IPS-11a (cell line): ENCODE results near the gene ZNF665.
A peak's percentile ranks its signal among the peaks of the same experiment; 100 is the strongest.
"Not testable (repeated sequence)": the region's sequence is repeated elsewhere in the genome, so short reads cannot be mapped to it uniquely, and the experiment has no call there.

ENCODE experiments used
- H3K4me3 ChIP-seq: one replicate; pipeline ENCODE4 v1.5.1; 2013; ENCODE audit warnings: low read depth, low read length, control low read depth

ZNF665 gene

GRCh38 chr19:53192771-53193534 is at the start of gene ZNF665:
Gene ZNF665, minus strand, starts transcription at chr19:53193358. Its CDS starts 10,460 bp downstream, at chr19:53182898.
- peak within 1 kb of the TSS; percentile 88 for H3K4me3 ChIP-seq

GRCh38 chr19:53237114-53237777 is 44.1 kb upstream of the ZNF665 start:
- H3K4me3 ChIP-seq, result no peak overlapping the region

- H3K4me3 ChIP-seq, result no peak overlapping the region
These were observed 31.4 kb upstream of the ZNF665 start for GRCh38 chr19:53224606-53225005.

DNA sequence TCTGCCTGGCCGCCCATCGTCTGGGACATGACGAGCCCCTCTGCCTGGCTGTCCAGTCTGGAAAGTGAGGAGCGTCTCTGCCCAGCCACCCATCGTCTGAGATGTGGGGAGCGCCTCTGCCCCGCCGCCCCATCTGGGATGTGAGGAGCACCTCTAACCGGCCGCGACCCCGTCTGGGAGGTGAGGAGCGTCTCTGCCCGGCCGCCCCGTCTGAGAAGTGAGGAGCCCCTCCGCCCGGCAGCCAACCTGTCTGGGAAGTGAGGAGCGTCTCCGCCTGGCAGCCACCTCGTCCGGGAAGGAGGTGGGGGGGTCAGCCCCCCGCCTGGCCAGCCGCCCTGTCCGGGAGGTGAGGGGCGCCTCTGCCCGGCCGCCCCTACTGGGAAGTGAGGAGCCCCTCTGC is 29.6 kb upstream of the ZNF665 start:
- not testable (repeated sequence) for H3K4me3 ChIP-seq

DNA sequence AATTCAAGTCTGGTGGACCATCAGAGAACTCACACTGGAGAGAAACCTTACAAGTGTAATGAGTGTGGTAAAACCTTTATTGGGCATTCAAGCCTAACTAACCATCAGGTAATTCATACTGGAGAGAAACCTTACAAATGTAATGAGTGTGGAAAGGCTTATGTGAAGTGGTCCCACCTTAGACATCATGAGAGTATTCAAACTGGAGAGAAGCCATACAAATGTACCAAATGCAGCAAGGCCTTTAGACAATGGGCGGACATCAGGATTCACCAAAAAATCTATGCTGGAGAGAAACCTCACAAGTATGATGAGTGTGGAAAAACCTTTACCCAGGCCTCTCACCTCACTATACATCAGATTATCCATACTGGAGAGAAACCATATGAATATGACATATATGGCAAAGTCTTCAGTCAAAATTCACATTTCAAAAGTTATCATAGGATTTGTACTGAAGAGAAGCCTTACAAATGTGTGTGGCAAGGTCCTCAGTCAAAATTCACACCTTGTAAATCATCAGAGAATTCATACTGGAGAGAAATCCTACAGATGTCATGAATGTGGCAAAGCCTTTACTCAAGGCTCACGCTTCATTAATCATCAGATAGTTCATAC is 19.7 kb upstream of the ZNF665 start:
- no peak overlapping the region for H3K4me3 ChIP-seq

DNA sequence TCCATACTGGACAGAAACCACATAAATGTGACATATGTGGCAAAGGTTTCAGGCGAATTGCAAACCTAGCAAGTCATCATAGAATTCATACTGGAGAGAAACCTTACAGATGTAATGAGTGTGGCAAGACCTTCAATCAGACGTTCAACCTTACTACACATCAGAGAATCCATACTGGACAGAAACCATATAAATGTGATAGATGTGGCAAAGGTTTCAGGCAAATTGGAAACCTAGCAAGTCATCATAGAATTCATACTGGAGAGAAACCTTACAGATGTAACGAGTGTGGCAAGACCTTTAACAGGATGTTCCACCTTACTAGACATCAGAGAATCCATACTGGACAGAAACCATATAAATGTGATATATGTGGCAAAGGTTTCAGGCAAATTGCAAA is 18.4 kb upstream of the ZNF665 start:
- not testable (repeated sequence) for H3K4me3 ChIP-seq

DNA sequence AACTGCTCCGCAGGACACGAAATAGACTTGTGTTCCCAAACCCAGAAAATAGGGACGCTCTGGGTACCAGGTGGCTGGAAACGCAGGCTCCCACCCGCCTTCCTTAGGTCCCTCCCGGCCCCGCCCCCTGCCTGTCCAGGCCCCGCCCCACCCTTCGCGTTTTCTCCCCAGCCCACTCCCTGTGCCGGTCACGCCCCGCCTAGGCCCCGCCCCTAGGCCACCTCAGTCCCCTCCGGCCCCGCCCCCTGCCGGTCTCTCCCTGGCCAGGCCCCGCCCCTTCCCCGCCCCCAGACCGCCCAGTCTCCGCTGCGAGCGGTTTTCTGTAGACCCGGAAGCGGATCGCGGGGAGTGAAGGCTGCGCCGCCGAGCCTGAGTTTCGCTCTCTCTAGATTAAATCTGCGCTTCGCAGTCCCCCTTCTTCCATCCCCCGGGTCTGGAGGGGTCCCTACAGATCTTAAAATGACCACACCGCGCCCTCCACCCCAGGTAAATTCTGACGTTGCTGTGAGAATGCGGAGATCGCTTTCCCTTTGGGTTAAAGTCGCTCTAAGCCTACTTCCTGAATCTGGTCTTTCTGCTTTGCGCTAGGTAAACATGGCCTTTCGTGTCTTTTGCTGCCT is 3.7 kb upstream of the ZNF665 start:
- H3K4me3 ChIP-seq, result peak overlapping the region; percentile 90

DNA sequence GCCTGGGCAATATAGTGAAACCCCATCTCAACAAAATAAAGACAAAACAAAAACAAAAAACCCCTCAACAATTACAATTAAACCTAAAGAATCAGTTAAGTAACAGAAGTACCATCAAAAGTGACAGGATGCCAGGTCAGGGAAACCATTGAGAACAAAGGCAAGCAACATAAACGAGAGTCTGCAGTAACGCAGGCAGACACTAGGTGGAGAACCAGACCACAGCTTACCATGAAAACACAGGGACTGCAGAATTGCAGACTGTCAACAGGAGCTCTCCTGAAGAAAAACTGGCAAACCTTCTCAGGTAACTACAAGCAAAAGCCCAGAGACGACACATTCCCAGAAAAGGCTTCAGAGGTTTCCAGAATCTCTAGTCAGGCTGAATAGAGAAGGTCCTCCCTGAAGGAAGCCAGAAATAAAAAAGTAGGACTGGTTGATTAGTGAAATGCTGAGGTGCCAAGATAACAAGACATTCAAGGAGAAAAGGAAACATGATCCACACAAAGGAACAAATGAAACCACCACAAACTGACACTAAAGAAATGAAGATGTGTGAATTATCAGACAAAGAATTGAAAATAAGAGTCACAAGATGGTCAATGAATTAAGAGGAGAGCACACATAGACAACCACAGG is 2.2 kb upstream of the ZNF665 start:
- no peak overlapping the region for H3K4me3 ChIP-seq

GRCh38 chr19:53193535-53194222 is 521 bp upstream of the ZNF665 start:
- H3K4me3 ChIP-seq, result no peak overlapping the region

- no peak overlapping the region for H3K4me3 ChIP-seq
These were observed 2.9 kb downstream of the ZNF665 start for GRCh38 chr19:53190253-53190652.

DNA sequence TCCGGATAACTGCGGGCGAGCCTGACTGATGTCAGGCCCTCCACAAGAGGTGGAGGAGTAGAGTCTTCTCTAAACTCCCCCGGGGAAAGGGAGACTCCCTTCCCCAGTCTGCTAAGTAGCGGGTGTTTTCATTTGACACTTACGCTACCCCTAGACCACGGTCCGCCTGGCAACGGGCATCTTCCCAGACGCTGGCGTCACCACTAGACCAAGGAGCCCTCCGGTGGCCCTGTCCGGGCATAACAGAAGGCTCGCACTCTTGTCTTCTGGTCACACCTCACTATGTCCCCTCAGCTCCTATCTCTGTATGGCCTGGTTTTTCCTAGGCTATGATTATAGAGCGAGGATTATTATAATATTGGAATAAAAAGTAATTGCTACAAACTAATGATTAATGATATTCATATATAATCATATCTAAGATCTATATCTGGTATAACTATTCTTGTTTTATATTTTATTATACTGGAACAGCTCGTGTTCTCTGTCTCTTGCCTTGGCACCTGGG is 3.4 kb downstream of the ZNF665 start:
- not testable (repeated sequence) for H3K4me3 ChIP-seq

DNA sequence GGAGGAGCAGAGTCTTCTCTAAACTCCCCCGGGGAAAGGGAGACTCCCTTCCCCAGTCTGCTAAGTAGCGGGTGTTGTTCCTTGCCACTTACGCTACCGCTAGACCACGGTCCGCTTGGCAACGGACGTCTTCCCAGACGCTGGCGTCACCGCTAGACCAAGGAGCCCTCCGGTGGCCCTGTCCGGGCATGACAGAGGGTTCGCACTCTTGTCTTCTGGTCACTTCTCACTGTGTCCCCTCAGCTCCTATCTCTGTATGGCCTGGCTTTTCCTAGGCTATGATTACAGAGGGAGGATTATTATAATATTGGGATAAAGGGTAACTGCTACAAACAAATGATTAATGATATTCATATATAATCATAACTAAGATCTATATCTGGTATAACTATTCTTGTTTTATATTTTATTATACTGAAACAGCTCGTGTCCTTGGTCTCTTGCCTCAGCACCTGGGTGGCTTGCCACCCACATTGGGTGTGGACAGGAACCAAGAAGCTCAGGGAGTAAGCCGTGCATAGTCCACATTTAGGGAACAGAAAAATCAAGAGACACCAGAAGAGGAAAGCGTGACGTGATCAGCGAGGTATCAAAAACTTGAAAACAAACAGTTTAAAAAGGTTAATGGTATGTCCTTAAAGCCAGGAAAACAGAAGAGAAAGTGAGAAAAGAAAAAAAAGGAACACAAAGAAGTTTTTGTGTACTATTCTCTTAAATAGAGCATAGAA is 7.8 kb downstream of the ZNF665 start:
- not testable (repeated sequence) for H3K4me3 ChIP-seq

DNA sequence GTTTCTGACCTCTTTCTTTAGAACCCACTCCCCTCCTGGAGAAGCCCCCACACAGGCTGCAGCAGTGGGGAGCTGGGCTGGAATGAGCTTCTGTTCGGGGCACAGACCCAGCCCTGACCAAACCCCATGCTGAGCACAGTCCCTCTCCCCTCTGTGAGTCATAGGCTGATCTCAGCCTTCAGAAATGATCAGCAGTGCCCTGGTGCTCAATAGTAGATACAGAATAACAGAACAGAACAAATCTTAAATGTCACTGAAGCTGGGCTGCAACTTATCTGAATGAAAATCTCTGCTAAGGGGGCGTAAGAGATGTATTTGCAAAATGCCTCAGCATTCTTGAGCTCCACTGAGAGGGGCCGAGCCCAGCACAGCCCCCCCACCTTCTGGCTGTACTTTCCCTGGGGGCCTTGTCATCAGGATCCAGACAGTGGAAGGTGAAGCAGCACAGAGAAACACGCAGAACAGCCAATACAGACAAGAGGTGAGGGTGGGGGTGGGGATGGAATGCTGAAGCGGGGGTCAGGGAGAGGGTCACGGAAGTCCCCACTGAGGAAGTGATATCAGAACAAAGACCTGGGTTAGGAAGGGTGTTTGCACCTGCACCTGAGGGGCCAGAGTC is 9.9 kb downstream of the ZNF665 start:
- H3K4me3 ChIP-seq, result no peak overlapping the region

GRCh38 chr19:53182202-53182601 is 11.0 kb downstream of the ZNF665 start:
- H3K4me3 ChIP-seq, result no peak overlapping the region

DNA sequence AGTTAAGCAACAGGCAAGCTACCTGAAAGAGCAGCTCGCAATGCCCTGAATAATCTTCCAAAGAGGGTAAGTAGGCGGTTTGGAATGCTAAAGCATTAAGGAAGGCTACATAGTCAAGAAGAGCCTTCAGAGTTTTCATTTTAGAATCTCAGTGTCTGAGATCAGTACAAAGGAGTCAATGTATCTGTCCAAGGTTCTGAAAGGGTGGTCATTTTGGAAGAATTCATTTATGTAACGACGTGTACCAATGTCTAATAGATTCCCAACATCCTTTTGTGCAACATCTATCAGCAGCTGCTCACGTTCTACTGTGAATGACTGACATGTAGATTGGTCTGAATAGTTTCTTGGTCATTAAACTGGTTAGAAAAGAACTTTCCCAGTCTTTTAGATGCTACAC is 15.2 kb downstream of the ZNF665 start:
- H3K4me3 ChIP-seq, result no peak overlapping the region

GRCh38 chr19:53172889-53173288 is 20.3 kb downstream of the ZNF665 start:
- H3K4me3 ChIP-seq, result no peak overlapping the region

- no peak overlapping the region for H3K4me3 ChIP-seq
These were observed 27.5 kb downstream of the ZNF665 start for GRCh38 chr19:53165691-53166091.

GRCh38 chr19:53161123-53161522 is 32.0 kb downstream of the ZNF665 start:
- no peak overlapping the region for H3K4me3 ChIP-seq

GRCh38 chr19:53160350-53160749 is 32.8 kb downstream of the ZNF665 start:
- H3K4me3 ChIP-seq, result no peak overlapping the region
